ENCODE data around the gene PRR7.

PRR7 gene

DNA sequence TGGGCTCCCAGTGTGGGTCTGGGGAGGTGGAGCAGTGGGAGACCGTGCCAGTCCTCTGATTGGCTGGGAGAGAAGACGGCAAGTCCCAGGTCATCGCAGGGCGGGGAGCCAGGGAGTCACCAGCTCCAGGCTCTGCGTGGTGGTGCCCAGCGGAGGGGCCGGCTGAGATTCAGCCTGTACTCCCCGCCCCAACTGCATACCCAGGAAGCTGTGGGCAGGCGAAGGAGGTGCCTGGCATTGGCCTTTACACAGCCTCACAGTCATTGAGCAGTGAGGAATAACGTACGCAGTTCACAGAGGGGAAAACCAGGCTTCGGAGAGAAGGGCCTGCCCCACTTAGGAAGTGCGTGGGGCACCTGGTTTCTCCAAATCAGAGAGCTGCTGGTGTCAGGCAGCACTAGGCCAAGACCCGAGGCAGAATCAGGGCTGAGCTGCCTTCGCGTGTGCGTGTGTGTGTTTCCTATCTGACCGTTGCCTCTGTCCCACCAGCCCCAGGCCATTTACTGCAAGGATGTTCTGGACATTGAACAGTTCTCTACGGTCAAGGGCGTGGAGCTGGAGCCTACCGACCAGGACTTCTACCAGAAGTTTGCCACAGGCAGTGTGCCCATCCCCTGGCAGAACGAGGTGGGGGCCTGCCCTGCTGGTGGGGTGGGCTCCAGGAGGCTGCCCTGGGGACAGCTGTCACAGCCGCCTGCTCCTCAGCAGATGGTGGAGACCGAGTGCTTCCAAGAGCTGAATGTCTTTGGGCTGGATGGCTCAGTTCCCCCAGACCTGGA, 6.2 kb upstream of the PRR7 start:
- TF ChIP-seq, protein P1, sequence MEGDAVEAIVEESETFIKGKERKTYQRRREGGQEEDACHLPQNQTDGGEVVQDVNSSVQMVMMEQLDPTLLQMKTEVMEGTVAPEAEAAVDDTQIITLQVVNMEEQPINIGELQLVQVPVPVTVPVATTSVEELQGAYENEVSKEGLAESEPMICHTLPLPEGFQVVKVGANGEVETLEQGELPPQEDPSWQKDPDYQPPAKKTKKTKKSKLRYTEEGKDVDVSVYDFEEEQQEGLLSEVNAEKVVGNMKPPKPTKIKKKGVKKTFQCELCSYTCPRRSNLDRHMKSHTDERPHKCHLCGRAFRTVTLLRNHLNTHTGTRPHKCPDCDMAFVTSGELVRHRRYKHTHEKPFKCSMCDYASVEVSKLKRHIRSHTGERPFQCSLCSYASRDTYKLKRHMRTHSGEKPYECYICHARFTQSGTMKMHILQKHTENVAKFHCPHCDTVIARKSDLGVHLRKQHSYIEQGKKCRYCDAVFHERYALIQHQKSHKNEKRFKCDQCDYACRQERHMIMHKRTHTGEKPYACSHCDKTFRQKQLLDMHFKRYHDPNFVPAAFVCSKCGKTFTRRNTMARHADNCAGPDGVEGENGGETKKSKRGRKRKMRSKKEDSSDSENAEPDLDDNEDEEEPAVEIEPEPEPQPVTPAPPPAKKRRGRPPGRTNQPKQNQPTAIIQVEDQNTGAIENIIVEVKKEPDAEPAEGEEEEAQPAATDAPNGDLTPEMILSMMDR (IDR thresholded peaks at IDR 0.05; ENCODE audit: low read depth, low read length, poor library complexity, severe bottlenecking), result no peak
- no peak for TF ChIP-seq EZH2phosphoT487 (IDR thresholded peaks at IDR 0.05; ENCODE audit: borderline replicate concordance, low read length)
- no peaks in the 10 kb centered on the region for H3K79me2 ChIP-seq (ENCODE audit: control insufficient read depth, low read length)
- no peak overlapping the region for H3K4me3 ChIP-seq (ENCODE audit: low read length)
- peaks cover 11% of the 10 kb centered on the region for H3F3A ChIP-seq (ENCODE audit: control insufficient read depth, insufficient read depth)
- peaks cover under 1% of the 10 kb centered on the region; the same call in 1 of the 2 replicates for H3K27me3 ChIP-seq (ENCODE audit: control insufficient read depth, low read length)
- H4K20me1 ChIP-seq (ENCODE audit: control insufficient read depth, insufficient read depth, low read depth, low read length), result no peaks in the 10 kb centered on the region
- H3K27ac ChIP-seq (ENCODE audit: low read depth, low read length), result no peak overlapping the region
- peaks cover 68% of the 10 kb centered on the region for H3K36me3 ChIP-seq (ENCODE audit: control insufficient read depth, low read length)
- peaks cover 15% of the 10 kb centered on the region for H3K4me1 ChIP-seq (ENCODE audit: control insufficient read depth, low read length)
- H3K9me2 ChIP-seq (replicated peaks; ENCODE audit: control insufficient read depth, low read length), result no peaks in the 10 kb centered on the region
- H3K4me2 ChIP-seq (ENCODE audit: low read length), result no peak overlapping the region
- H3K9me3 ChIP-seq (ENCODE audit: control insufficient read depth, insufficient read depth, low read length), result no peaks in the 10 kb centered on the region

DNA sequence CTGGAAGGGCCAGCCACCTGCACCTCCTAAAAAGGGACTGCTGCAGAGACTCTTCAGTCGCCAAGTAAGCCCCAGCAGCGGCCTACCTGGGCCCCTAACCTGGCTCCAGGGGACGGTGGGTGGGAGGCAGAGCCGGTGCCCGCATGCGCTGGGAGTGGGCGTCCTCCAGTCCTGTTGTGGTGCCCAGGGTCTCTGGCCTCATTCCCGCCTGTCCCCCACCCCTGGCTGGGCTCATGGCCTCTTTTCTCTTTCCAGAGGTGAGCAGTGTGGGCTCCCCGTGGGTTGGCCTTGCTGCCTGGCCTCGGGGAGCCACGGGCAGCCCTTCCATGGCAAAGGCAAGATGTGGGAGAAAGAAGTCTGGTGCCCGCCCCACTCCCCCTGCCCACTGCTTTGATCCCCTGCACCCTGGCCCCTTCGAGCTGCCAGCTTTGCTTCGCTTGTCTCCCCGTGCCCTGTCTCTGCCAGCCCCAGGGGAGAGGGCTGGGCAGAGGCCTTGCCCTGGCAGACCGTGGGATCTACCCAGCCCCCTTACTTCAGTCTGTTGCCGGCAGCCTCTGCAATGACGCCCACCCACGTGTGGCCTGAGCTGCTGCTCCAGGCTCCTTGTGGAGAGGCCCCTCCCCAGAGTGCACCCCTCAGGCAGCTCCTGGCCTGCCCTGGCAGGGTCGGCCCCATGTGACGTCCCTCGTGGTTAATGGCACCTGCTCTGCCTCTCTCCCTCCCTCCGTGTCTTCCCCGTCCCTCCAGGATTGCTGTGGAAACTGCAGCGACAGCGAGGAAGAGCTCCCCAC, 5.4 kb upstream of the PRR7 start:
- H3K79me2 ChIP-seq (ENCODE audit: control insufficient read depth, low read length), result no peaks in the 10 kb centered on the region
- no peak for TF ChIP-seq EZH2phosphoT487 (IDR thresholded peaks at IDR 0.05; ENCODE audit: borderline replicate concordance, low read length)
- H3K4me1 ChIP-seq (ENCODE audit: control insufficient read depth, low read length), result peaks cover 23% of the 10 kb centered on the region
- H3F3A ChIP-seq (ENCODE audit: control insufficient read depth, insufficient read depth), result peaks cover 18% of the 10 kb centered on the region
- peaks cover 7% of the 10 kb centered on the region; the same call in 1 of the 2 replicates for H3K27me3 ChIP-seq (ENCODE audit: control insufficient read depth, low read length)
- no peak overlapping the region for H3K27ac ChIP-seq (ENCODE audit: low read depth, low read length)
- no peak overlapping the region for H3K4me2 ChIP-seq (ENCODE audit: low read length)
- H3K4me3 ChIP-seq (ENCODE audit: low read length), result no peak overlapping the region
- H3K9me2 ChIP-seq (replicated peaks; ENCODE audit: control insufficient read depth, low read length), result no peaks in the 10 kb centered on the region
- peaks cover 62% of the 10 kb centered on the region for H3K36me3 ChIP-seq (ENCODE audit: control insufficient read depth, low read length)
- H4K20me1 ChIP-seq (ENCODE audit: control insufficient read depth, insufficient read depth, low read depth, low read length), result no peaks in the 10 kb centered on the region
- H3K9me3 ChIP-seq (ENCODE audit: control insufficient read depth, insufficient read depth, low read length), result no peaks in the 10 kb centered on the region

DNA sequence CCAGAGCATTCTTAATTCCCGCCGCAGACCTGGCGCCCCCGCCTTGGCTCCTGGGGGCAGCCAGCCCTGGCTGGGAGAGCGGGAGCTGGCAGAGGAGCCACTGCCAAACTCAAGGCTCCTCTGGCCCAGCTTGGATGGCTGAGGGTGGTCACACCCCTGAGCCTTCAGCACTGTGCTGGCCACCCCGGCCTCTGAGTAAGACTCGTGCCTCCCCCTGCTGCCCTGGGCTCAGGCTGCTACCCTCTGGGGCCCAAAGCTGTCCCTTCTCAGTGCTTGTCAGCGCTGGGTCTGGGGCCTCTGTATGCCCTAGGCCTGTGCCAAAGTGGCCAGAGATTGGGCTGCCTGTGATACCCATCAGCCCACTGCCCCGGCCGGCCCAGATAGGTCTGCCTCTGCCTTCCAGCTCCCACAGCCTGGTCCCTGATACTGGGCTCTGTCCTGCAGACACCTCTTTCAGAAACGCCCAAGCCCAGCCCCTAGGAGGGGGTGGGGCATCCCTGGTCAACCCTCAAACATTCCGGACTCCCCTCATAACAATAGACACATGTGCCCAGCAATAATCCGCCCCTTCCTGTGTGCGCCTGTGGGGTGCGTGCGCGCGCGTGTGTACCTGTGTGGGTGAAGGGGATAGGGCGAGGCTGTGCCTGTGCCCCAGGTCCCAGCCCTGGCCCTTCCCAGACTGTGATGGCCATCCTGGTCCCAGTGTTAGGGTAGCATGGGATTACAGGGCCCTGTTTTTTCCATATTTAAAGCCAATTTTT, 4.4 kb upstream of the PRR7 start:
- H3F3A ChIP-seq (ENCODE audit: control insufficient read depth, insufficient read depth), result peaks cover 18% of the 10 kb centered on the region
- H3K9me2 ChIP-seq (replicated peaks; ENCODE audit: control insufficient read depth, low read length), result no peaks in the 10 kb centered on the region
- H3K4me3 ChIP-seq (ENCODE audit: low read length), result no peak overlapping the region
- H3K9me3 ChIP-seq (ENCODE audit: control insufficient read depth, insufficient read depth, low read length), result no peaks in the 10 kb centered on the region
- no peak for TF ChIP-seq EZH2phosphoT487 (IDR thresholded peaks at IDR 0.05; ENCODE audit: borderline replicate concordance, low read length)
- TF ChIP-seq, protein P1 (IDR thresholded peaks at IDR 0.05; ENCODE audit: low read depth, low read length, poor library complexity, severe bottlenecking), result no peak
- no peaks in the 10 kb centered on the region for H3K79me2 ChIP-seq (ENCODE audit: control insufficient read depth, low read length)
- peaks cover 26% of the 10 kb centered on the region for H3K4me1 ChIP-seq (ENCODE audit: control insufficient read depth, low read length)
- H3K27me3 ChIP-seq (ENCODE audit: control insufficient read depth, low read length), result peaks cover 8% of the 10 kb centered on the region; the same call in 1 of the 2 replicates
- no peaks in the 10 kb centered on the region for H4K20me1 ChIP-seq (ENCODE audit: control insufficient read depth, insufficient read depth, low read depth, low read length)
- no peak overlapping the region for H3K4me2 ChIP-seq (ENCODE audit: low read length)
- peaks cover 52% of the 10 kb centered on the region for H3K36me3 ChIP-seq (ENCODE audit: control insufficient read depth, low read length)
- no peak overlapping the region for H3K27ac ChIP-seq (ENCODE audit: low read depth, low read length)

All from DOHH2 (cell line).